Brain pericyte (primary cell): ENCODE results near the gene CSF3.
"Not testable (repeated sequence)": the region's sequence is repeated elsewhere in the genome, so short reads cannot be mapped to it uniquely, and the experiment has no call there.

Experiments used
- DNase-seq: peaks from one replicate; pipeline ENCODE4 v3.0.0-alpha.2; 2012; ENCODE audit warnings: low read depth, low spot score

The CSF3 gene

DNA sequence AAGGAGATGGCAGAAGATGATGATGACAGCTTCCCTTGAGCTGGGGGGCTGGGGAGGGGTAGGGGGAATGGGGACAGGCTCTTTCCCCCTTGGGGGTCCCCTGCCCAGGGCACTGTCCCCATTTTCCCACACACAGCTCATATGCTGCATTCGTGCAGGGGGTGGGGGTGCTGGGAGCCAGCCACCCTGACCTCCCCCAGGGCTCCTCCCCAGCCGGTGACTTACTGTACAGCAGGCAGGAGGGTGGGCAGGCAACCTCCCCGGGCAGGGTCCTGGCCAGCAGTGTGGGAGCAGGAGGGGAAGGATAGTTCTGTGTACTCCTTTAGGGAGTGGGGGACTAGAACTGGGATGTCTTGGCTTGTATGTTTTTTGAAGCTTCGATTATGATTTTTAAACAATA, 17.7 kb upstream of the CSF3 start:
- no peak for DNase-seq

DNA sequence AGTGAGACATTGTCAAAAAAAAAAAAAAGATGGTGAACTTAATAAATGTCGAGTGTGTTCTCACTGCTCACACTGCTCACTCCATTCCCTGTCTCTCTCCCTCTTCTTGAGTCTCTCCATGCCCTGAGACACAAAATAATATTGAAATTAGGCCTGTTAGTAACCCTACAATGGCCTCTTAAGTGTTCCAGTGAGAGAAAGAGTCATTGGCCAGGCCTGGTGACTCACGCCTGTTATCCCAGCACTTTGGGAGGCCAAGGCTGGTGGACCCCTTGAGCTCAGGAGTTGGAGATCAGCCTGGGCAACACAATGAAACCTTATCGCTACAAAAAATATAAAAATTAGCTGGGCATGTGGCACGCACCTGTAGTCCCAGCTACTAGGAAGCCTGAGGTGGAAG, 16.2 kb upstream of the CSF3 start:
- no peak for DNase-seq

DNA sequence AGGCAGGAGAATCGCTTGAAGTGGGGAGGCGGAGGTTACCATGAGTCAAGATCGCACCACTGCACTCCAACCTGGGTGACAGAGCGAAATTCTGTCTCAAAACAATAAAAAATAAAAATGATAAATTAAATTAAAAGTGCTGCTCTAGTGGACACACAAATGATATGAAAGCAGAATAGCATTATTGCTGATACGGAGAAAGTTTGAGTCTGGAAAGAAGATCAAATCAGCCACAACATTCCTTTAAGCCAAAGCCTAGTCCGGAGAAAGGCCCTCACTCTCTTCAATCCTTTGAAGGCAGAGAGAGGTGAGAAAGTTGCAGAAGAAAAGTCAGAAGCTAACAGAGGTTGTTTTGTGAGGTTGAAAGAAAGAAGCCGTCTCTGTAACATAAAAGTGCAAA, 15.1 kb upstream of the CSF3 start:
- no peak for DNase-seq

DNA sequence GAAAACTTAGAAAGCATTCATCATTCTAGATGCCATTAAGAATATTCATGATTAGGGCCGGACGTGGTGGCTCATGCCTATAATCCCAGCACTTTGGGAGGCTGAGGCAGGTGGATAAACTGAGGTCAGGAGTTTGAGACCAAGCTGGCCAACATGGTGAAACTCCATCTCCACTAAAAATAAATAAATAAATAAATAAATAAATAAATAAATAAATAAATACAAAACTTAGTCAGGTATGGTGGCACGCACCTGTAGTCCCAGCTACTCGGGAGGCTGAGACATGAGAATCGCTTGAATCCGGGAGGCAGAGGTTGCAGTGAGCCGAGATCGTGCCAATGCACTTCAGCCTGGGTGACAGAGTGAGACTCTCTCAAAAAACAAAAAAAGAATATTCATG, 13.9 kb upstream of the CSF3 start:
- not testable (repeated sequence) for DNase-seq

DNA sequence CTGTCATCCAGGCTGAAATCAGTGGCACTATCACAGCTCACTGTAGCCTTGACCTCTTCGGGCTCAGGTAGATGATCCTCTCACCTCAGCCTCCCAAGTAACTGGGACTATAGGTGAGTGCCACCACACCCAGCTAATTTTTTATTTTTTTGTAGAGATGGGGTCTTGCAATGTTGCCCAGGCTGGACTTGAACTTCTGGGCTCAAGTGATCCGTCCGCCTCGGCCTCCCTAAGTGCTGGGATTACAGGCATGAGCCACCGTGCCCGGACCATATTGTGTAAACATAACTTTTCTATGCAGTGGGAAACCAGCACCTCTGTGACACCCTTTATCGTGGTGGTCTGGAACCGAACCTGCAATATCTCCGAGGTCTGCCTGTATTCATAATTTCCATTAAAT, 11.2 kb upstream of the CSF3 start:
- DNase-seq: no peak

DNA sequence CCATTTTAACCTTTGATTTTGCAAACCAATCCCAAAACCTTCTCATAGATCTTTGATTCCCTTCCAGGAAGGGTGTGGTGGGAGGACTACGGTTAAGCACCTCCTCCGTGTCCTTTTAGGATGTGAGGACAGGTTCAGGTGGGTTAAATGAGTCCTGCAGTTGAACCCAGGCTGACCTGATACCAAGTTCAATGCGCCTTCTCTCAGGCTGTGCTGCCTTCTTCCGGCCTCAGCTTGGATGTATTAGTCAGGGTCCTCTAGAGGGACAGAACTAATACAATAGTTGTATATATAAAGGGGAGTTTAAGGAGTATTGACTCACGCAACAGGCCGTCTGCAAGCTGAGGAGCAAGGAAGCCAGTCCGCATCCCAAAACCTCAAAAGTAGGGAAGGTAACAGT, 10.5 kb upstream of the CSF3 start:
- DNase-seq: no peak

DNA sequence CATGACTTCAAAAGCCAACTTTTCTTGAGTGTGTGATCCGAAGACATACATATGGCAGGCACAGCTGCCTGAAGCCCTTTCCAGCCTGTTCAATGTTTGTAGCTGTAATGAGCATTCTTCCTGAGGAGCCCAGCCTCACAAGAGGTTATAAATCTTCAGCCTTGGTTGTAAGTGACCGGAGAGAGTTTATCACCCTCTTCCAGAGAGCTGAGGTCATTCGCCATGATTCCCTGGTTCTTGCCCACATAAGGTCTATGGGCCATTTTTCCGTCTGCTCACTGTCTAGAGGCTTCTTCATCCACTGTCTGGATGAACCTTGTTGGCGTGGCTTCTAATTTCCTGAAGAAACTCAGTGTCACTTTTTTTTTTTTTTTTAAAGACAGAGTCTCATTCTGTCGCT, 9.7 kb upstream of the CSF3 start:
- no peak for DNase-seq

DNA sequence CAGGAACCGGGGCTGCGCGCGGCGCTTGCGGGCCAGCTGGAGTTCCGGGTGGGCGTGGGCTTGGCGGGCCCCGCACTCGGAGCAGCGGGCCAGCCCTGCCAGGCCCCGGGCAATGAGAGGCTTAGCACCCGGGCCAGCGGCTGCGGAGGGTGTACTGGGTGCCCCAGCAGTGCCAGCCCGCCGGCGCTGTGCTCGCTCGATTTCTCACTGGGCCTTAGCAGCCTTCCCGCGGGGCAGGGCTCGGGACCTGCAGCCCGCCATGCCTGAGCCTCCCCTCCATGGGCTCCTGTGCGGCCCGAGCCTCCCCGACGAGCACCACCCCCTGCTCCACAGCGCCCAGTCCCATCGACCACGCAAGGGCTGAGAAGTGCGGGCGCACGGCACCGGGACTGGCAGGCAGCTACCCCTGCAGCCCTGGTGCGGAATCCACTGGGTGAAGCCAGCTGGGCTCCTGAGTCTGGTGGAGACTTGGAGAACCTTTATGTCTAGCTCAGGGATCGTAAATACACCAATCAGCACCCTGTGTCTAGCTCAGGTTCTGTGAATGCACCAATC, 4.2 kb upstream of the CSF3 start:
- DNase-seq: not testable (repeated sequence)

DNA sequence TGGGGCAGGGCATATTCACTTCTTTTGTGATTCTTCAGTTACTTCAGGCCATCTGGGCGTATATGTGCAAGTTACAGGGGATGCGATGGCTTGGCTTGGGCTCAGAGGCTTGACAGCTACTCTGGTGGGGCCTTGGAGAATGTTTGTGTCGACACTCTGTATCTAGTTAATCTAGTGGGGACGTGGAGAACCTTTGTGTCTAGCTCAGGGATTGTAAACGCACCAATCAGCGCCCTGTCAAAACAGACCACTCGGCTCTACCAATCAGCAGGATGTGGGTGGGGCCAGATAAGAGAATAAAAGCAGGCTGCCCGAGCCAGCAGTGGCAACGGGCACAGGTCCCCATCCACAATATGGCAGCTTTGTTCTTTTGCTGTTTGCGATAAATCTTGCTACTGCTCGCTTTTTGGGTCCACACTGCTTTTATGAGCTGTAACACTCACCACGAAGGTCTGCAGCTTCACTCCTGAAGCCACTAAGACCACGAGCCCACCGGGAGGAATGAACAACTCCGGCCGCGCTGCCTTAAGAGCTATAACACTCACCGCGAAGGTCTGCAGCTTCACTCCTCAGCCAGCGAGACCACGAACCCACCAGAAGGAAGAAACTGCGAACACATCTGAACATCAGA, 3.1 kb upstream of the CSF3 start:
- DNase-seq: not testable (repeated sequence)

DNA sequence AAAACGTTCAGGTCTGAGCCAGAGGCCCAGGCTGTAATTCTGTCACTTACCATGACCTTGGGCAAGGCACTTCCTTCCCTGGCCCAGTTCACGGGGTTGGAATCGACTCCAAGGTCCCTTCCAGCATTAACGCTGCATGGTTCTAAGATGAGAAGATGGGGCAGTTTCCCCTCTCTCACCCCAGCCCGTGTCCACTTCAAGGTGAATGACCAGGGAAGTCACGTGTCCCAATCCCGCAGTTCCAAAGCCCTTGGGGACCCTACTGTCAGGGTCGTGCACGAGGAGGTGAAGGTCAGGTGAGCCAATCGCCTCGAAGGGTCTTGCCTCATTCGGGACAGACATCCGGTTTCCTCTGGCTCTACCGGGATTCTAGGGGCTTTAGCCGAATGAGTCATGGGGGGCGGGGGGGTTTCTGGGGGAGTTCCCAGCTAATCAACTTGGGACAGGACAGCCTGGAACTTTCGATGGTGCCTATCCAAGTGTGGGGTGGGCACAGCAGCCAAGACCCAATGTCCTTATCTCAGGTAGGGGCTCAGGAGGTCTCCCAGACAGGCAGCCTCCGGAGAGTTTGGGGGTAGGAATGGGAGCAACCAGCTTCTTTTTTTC, 762 bp upstream of the CSF3 start:
- no peak for DNase-seq

DNA sequence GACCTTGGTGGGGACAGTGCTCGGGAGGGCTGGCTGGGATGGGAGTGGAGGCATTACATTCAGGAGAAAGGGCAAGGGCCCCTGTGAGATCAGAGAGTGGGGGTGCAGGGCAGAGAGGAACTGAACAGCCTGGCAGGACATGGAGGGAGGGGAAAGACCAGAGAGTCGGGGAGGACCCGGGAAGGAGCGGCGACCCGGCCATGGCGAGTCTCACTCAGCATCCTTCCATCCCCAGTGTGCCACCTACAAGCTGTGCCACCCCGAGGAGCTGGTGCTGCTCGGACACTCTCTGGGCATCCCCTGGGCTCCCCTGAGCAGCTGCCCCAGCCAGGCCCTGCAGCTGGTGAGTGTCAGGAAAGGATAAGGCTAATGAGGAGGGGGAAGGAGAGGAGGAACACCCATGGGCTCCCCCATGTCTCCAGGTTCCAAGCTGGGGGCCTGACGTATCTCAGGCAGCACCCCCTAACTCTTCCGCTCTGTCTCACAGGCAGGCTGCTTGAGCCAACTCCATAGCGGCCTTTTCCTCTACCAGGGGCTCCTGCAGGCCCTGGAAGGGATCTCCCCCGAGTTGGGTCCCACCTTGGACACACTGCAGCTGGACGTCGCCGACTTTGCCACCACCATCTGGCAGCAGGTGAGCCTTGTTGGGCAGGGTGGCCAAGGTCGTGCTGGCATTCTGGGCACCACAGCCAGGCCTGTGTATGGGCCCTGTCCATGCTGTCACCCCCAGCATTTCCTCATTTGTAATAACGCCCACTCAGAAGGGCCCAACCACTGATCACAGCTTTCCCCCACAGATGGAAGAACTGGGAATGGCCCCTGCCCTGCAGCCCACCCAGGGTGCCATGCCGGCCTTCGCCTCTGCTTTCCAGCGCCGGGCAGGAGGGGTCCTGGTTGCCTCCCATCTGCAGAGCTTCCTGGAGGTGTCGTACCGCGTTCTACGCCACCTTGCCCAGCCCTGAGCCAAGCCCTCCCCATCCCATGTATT, 1.1 kb downstream of the CSF3 start:
- no peak for DNase-seq

DNA sequence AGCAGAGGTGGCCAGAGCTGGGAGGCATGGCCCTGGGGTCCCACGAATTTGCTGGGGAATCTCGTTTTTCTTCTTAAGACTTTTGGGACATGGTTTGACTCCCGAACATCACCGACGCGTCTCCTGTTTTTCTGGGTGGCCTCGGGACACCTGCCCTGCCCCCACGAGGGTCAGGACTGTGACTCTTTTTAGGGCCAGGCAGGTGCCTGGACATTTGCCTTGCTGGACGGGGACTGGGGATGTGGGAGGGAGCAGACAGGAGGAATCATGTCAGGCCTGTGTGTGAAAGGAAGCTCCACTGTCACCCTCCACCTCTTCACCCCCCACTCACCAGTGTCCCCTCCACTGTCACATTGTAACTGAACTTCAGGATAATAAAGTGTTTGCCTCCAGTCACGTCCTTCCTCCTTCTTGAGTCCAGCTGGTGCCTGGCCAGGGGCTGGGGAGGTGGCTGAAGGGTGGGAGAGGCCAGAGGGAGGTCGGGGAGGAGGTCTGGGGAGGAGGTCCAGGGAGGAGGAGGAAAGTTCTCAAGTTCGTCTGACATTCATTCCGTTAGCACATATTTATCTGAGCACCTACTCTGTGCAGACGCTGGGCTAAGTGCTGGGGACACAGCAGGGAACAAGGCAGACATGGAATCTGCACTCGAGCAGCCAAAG, 2.3 kb downstream of the CSF3 start:
- no peak for DNase-seq

DNA sequence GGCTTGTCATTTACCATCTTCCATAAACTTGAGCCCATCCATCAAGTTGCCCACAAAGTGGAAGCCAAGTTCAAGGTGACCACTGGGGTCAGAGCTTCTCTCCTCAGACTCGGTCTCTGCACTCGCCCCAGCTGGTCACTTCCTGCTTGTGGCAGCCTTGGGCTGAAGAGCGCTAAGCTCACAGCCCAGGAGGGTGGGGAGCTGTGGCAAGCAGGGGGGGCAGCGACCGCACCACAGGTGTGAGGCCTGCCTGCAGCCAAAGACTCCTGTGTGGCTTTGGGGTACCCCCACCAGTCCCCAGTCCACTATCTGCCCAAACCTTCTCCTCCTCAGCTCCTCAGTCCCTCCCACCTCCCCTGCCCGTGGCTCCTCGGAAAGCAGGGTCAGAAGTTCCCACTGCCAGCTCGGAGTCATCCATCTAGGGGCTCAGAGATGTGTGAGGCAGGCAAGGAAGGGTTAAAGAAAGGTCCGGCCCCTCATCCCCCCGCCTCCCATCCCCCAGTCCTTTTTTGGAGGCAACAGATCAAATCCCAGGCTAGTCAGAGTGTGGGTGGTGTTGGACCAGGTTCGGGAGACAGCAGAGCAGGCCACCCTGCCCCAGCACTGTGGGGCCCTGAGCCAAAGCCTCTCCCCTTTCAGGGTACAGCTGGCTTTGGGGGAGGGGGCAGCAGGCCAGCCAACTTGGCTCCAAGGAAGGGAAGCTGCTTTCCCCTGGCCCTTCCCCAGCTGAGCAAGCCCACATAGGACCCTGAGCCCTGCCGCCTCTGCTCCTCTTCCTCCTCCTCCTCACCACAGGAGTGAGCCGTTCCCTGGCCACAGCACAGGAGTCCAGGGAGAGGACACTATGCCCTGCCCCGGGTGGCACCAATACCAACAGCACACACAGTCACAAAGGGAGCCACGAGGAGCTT, 3.2 kb downstream of the CSF3 start:
- DNase-seq: no peak

DNA sequence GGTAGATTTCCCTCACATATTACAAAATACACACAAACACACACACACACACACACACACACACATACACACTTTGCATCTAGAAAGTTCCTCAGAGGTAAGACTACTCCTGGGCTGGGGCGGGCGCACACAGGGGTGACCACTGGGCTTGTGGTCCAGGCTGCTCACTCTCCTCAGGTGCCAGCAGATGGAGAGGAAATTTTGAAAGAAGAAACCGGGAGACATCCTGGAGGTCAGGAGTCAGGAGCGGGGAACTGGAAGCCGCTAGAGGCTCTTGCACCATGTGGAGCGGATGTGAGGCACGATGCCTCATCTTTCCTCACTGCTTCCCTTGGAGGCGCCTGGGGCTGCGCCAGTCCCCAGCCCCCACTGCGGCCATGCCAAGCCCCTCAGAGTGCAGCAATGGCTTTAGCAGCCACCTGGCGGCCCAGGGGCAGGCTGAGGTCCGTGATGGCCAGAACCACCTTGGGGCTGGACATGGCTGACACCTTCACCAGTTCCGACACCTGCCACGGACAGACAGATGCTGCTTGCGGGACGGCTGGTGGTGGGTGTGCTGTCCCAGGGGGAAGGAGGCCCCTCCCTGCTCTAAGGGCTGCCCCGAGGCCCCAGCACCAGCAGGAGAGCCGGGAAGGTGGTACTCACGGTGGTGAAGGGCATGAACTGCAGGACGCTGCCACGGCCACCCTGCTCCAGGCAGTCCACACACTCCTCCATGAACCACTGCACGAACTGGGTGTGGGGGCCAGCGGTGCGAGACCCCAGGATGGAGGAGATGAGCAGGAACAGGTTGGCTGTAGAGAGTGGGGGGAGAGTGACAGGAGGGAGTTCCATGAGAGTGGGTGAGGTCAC, 4.1 kb downstream of the CSF3 start:
- peak; percentile 52 for DNase-seq

DNA sequence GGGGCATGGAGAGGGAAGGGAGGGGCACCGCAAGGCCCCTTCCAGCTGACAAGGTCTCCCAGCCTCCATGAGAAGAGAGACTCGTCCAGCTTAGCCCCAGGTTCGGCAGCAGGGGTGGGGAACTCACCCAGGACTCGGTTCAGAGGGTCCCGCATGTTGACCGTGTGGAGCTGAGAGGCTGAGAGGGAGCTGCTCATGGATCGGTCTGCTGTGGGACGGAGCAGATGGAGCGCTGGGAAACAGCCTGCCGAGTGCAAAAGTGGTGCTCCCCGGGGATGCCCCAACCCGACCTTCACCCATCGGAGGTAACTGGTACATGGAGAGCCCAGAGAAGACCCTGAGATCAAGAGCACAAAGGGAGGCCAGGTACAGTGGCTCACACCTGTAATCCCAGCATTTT, 4.9 kb downstream of the CSF3 start:
- DNase-seq: no peak

DNA sequence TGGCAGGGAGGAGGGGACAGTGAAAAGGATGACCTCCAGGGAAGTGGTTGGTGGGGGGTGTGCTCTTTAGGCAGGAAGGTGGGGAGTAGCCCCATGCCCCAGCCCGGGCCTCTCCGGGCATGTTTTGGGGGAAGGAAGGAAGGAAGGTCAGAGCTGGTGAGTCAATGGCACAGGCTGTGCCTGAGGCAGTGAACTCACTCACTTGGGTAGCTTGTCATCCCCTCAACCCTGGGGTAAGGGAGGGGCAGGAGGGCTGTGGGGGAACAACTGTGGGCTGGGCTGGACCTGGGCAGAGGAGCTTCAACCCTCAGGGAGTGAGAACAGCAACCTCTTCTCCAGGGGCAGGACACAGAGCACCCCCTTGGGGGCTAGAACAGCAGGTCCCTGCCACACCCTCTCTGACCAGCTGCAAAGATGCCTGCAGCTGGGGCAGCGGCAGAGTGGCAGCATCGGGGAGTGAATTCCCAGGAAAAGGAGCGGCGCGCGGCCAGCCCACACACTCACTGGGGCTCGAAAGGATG, 6.3 kb downstream of the CSF3 start:
- no peak for DNase-seq

DNA sequence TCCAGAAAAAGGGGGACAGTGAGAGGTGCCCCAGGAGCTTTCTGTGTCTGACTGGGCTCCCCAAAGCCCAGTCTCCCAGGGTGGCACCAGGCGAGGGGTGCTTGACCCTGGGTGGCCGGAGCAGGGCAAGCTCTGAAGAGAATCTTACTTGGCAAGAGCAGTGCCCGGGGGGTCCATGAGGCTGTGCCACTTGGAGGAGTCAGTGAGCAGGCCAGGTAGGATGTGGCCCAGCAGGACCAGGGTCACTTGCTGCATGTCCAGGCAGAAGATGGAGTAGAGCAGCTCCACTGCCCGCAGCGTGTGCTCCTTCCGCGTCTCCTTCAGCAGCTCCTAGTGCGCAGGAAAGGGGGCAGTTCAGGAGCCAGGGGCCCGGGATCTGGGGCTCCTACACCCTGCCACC, 7.3 kb downstream of the CSF3 start:
- no peak for DNase-seq

DNA sequence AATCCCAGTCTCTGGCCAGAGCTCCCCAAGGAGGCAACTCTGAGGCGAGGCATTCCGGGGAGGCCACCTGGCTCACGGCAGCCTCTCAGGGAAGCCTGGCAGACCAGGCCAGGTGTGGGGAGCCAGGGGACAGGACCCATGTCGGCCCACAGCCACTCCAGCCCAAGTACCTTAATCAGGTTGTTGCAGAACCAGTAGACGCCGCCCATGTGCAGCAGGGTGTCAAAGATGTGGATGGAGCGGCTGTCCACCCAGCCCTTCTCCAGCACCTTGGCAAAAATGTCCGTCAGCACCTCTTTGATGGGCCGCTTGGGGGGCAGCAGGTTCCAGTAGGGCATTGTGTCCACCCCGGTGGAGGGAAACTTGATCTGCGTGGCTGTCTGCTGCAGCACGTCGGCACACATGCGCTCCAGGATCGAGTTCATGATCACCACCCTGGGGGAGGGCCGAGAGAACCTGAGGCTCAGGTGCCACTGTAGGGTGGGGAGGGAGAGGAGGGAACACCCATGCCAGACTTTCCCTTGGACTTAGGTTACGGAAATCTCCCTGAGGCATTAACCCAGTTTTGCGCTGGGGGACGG, 7.8 kb downstream of the CSF3 start:
- DNase-seq: no peak

DNA sequence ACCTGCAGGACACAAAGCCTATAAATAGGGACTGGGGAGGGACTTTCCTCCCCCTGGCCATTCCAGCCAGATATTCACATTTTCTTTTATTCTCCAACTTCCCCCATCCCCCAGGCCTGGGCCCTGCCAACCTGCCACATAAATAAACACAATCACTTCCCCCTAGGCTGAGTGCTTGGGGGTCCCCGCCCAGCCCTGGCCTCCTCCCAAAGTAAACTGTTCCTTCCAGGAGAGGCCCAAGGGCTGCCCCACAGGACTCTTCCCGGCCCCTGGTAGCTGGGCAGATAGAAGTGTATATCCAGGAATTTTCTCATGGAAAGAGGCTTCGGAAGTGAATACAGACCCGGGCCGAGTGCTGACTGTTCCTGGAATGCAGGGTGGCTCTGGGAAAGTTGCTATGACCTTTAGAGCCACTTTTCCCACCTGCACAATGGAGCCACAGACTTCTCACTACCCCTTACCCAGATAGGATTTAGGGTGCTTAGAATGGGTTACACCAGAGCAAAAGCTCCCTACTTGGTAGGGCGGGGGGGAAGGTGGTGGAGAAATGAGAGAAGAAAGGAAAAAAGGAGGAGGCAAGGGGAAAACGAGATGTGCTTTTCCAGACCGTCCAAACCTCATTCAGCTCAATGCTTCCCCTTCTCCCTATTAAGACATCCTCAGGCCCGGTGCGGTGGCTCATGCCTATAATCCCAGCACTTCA, 8.5 kb downstream of the CSF3 start:
- no peak for DNase-seq
